OCI-LY3 (cell line): ENCODE data around the gene ATP10D.

Experiments used
- H2AFZ ChIP-seq: fragments of 200-600, 300-600 bp; shearing (Covaris generic); 2 replicates; pipeline ENCODE4 v1.6.0; 2014; ENCODE audit warnings: antibody characterized with exemption, low read depth, low read length
- H3K27ac ChIP-seq: fragments of 200-600, 300-600 bp; sonication (generic); 2 replicates; pipeline ENCODE4 v1.5.1; 2014; ENCODE audit warnings: mild to moderate bottlenecking, low read length, moderate library complexity, mixed read lengths
- H3K27me3 ChIP-seq: fragments of 200-600, 300-600 bp; sonication (generic); 2 replicates; pipeline ENCODE4 v1.6.1; 2014; ENCODE audit warnings: low read depth, low read length, mixed read lengths
- H3K36me3 ChIP-seq: fragments of 200-600, 300-600 bp; sonication (generic); replicated peaks from 2 replicates; pipeline ENCODE3; 2014; ENCODE audit warnings: low read depth, low read length, mixed read lengths
- H3K4me1 ChIP-seq: fragments of 300-600, 200-600 bp; sonication (generic); 2 replicates; pipeline ENCODE4 v1.6.1; 2014; ENCODE audit warnings: low read length, mixed read lengths
- H3K4me2 ChIP-seq: fragments of 200-600, 300-600 bp; sonication (generic); 2 replicates; pipeline ENCODE4 v1.6.1; 2014; ENCODE audit warnings: low read length, mixed read lengths
- H3K4me3 ChIP-seq: fragments of 300-600, 200-600 bp; sonication (generic); 2 replicates; pipeline ENCODE4 v1.5.1; 2014; ENCODE audit warnings: antibody characterized with exemption, mild to moderate bottlenecking, low read length, moderate library complexity
- H3K79me2 ChIP-seq: fragments of 300-600, 200-600 bp; shearing (Covaris generic); 2 replicates; pipeline ENCODE4 v1.6.1; 2014; ENCODE audit warnings: mild to moderate bottlenecking, low read length, mixed read lengths
- H3K9ac ChIP-seq: fragments of 300-600, 200-600 bp; shearing (Covaris generic); 2 replicates; pipeline ENCODE4 v1.6.0; 2014; ENCODE audit warnings: mild to moderate bottlenecking, low read length, moderate library complexity
- H3K9me3 ChIP-seq: fragments of 200-600, 300-600 bp; shearing (Covaris generic); 2 replicates; pipeline ENCODE4 v1.6.1; 2014; ENCODE audit warnings: low read length, mixed read lengths; ENCODE audit not compliant: insufficient read depth
- H4K20me1 ChIP-seq: fragments of 200-600, 300-600 bp; sonication (generic); 2 replicates; pipeline ENCODE4 v1.6.1; 2016; ENCODE audit warnings: low read length, mixed read lengths; ENCODE audit not compliant: insufficient read depth
- EZH2phosphoT487 ChIP-seq: fragments of 200-600 bp; shearing (Covaris generic); IDR thresholded peaks from 2 replicates; pipeline ENCODE4 v1.6.1; 2018; ENCODE audit warnings: antibody characterized with exemption, mixed run types, low read depth
- TF ChIP-seq, protein P1 (sequence below): fragments of 200-600, 300-600 bp; sonication (generic); IDR thresholded peaks from 2 replicates; pipeline ENCODE4 v1.5.1; 2014; ENCODE audit warnings: antibody characterized with exemption, low read length, low read depth

Gene ATP10D

DNA sequence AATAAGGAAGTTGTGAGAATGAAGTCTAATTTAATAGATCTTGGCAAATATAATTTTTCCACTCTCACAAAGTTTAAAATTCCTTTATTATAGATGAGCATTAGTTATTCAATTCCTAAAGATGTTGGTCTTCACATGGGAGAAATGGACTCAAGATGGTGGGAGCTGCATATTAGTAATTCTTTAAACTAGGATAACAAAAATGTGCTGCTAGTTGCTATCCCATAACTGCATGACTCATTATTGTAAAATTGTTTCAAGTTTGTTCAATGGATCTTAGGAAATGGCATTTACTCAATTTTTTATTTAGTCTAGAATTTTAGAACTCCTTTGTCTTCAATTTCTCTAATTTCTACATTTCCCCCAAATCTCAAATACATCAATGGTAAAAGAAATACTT, 155.8 kb downstream of the ATP10D start:
- TF ChIP-seq EZH2phosphoT487, result no peak
- H3K4me1 ChIP-seq, result no peaks in the 10 kb centered on the region
- no peaks in the 10 kb centered on the region for H3K36me3 ChIP-seq
- H3K27me3 ChIP-seq, result no peaks in the 10 kb centered on the region
- no peaks in the 10 kb centered on the region for H3K79me2 ChIP-seq
- no peak overlapping the region for H3K4me2 ChIP-seq
- H4K20me1 ChIP-seq, result no peaks in the 10 kb centered on the region
- no peak overlapping the region for H3K4me3 ChIP-seq
- no peak overlapping the region for H3K27ac ChIP-seq
- H3K9ac ChIP-seq, result no peak overlapping the region
- no peaks in the 10 kb centered on the region for H3K9me3 ChIP-seq
- no peak overlapping the region for H2AFZ ChIP-seq

DNA sequence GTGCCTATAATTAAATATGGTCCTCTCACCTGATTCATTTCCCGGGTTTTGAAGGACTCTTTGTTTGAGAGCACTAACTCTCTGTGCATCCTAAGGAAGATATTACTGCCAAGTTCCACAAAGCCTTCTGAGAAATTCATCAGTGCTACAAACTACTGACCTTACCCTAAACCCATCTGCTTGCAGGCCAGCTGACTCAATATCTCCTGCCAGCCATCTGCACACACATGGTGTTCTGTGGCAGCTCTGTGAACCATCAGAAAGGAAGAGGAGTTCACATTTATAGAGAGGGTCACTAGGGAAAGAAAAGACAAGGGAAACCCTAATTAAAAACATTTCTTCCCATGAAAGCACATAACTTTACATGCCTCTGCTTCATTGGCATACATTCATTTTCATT, 156.7 kb downstream of the ATP10D start:
- no peak overlapping the region for H3K9ac ChIP-seq
- no peaks in the 10 kb centered on the region for H4K20me1 ChIP-seq
- H3K27me3 ChIP-seq, result no peaks in the 10 kb centered on the region
- no peaks in the 10 kb centered on the region for H3K4me1 ChIP-seq
- H3K79me2 ChIP-seq, result no peaks in the 10 kb centered on the region
- H3K9me3 ChIP-seq, result no peaks in the 10 kb centered on the region
- no peak overlapping the region for H3K4me3 ChIP-seq
- no peak overlapping the region for H3K27ac ChIP-seq
- no peak overlapping the region for H2AFZ ChIP-seq
- H3K4me2 ChIP-seq, result no peak overlapping the region
- H3K36me3 ChIP-seq, result no peaks in the 10 kb centered on the region
- TF ChIP-seq EZH2phosphoT487, result no peak
- TF ChIP-seq, protein P1, sequence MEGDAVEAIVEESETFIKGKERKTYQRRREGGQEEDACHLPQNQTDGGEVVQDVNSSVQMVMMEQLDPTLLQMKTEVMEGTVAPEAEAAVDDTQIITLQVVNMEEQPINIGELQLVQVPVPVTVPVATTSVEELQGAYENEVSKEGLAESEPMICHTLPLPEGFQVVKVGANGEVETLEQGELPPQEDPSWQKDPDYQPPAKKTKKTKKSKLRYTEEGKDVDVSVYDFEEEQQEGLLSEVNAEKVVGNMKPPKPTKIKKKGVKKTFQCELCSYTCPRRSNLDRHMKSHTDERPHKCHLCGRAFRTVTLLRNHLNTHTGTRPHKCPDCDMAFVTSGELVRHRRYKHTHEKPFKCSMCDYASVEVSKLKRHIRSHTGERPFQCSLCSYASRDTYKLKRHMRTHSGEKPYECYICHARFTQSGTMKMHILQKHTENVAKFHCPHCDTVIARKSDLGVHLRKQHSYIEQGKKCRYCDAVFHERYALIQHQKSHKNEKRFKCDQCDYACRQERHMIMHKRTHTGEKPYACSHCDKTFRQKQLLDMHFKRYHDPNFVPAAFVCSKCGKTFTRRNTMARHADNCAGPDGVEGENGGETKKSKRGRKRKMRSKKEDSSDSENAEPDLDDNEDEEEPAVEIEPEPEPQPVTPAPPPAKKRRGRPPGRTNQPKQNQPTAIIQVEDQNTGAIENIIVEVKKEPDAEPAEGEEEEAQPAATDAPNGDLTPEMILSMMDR, result no peak

DNA sequence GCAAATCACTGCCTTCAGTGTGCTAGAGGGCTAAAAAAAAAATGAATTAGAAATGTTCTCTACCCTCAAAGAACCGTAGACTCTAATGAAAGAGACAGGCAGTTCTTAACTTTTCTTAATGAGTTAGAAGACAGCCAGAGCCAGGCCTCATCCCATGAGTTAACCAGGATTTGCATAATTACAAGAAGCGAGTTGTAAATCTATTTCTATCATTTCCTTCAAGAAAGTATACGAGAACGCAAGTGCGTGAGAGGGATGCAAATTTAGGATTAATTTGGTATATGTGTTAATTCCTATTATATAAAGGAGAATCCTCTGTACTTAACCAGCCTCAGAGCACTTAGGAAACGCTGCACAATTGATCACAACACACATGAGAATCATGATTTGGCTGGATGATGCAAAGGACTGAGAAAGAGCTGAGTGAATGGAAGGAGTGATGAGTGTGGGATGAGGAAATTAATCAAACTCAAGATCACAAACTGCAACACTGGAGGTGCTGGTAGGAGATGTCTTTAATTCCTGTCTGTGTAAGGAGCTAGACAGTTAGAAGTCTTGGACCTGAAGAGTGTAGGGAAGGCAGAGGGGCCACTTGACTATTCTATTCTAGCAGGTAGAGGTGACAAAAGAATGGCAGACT, 157.2 kb downstream of the ATP10D start:
- Histone ChIP-seq H3K4me2 (no peak overlapping the region), H3K27ac (no peak overlapping the region), H3K27me3 (no peaks in the 10 kb centered on the region), H2AFZ (no peak overlapping the region), H3K4me3 (no peak overlapping the region), H3K9ac (no peak overlapping the region), H3K36me3 (no peaks in the 10 kb centered on the region), H3K9me3 (no peaks in the 10 kb centered on the region), H4K20me1 (no peaks in the 10 kb centered on the region), H3K79me2 (no peaks in the 10 kb centered on the region), H3K4me1 (no peaks in the 10 kb centered on the region)
- TF ChIP-seq, protein P1, result no peak
- no peak for TF ChIP-seq EZH2phosphoT487
